ENCODE results near the gene ZBTB37. TPM values are rescaled to one million over a fixed set of nuclear protein-coding genes. Genes with fewer than 3 reads are reported as not detected.

The ZBTB37 gene
- total and polyA plus RNA-seq, 9 of the 15 experiments (the other 6 are each of a cell fraction or from before 2014, with no cell fraction given), result 1.3 to 13.9 (median 5.4) TPM

- TF ChIP-seq HOMEZ (CRISPR knock-in tag; IDR thresholded peaks at IDR 0.05) (no peak), POLR2AphosphoS5 (IDR thresholded peaks at IDR 0.05; ENCODE audit: control insufficient read depth, insufficient read depth, low read depth, low read length) (0 out of 2 replicates have a peak, but pooled peaks have one; percentile 16), KDM5B (IDR thresholded peaks at IDR 0.05; ENCODE audit: insufficient replicate concordance, low read depth, low read length) (peak; percentile 37), CREBBP (IDR thresholded peaks at IDR 0.05; ENCODE audit: low read depth, low read length) (no peak), ILF3 (IDR thresholded peaks at IDR 0.05; ENCODE audit: borderline replicate concordance) (peak; percentile 90), ADNP (tag; IDR thresholded peaks at IDR 0.05) (no peak), KLF13 (tag; IDR thresholded peaks at IDR 0.05; ENCODE audit: borderline replicate concordance, low read depth) (no peak), PRDM10 (IDR thresholded peaks at IDR 0.05; ENCODE audit: partially characterized antibody) (no peak), HBP1 (CRISPR knock-in tag; IDR thresholded peaks at IDR 0.05) (peak; percentile 38; the same call in 1 of the 2 replicates), SIX5 (IDR thresholded peaks at IDR 0.05; ENCODE audit: borderline replicate concordance in 1 of 2, insufficient read depth in 1 of 2, low read depth in 1 of 2, low read length in 2 of 2) (no peak), BRF2 (IDR thresholded peaks at IDR 0.05; ENCODE audit: borderline replicate concordance, insufficient read depth, insufficient read length) (no peak), POLR2G (IDR thresholded peaks at IDR 0.05; ENCODE audit: low read depth, low read length) (peak; percentile 33), ZNF830 (CRISPR knock-in tag; IDR thresholded peaks at IDR 0.05) (no peak), PATZ1 (CRISPR knock-in tag; IDR thresholded peaks at IDR 0.05; ENCODE audit: borderline replicate concordance) (0 out of 2 replicates have a peak, but pooled peaks have one; percentile 16), OTX1 (CRISPR knock-in tag; IDR thresholded peaks at IDR 0.05) (peak; percentile 46; the same call in 1 of the 2 replicates), RCOR1 (IDR thresholded peaks at IDR 0.05; ENCODE audit: borderline replicate concordance in 1 of 2, low read depth in 2 of 2, low read length in 2 of 2) (no peak)
These were observed 6.4 kb upstream of the ZBTB37 start (continued) for GRCh38 chr1:173861731-173862145.

All from K562 (cell line).